ENCODE results near the gene ELFN2.
"Not testable (repeated sequence)": the region's sequence is repeated elsewhere in the genome, so short reads cannot be mapped to it uniquely, and the experiment has no call there.

ELFN2 gene

GRCh38 chr22:37400719-37401118 is 26.6 kb downstream of the ELFN2 start:
- TF ChIP-seq CTCF (IDR thresholded peaks at IDR 0.05; ENCODE audit: control insufficient read depth, insufficient read depth, low read depth, low read length, missing control alignments), result no peak
- no peak for DNase-seq (ENCODE audit: low read depth)

GRCh38 chr22:37399457-37399856 is 27.8 kb downstream of the ELFN2 start:
- DNase-seq (ENCODE audit: low read depth); H3K4me3 ChIP-seq (ENCODE audit: control insufficient read depth, low read depth, low read length): not testable (repeated sequence)

More at GRCh38 chr22:37400719-37401118, 26.6 kb downstream of the ELFN2 start:
- no peak overlapping the region for H3K4me3 ChIP-seq (ENCODE audit: control insufficient read depth, low read depth, low read length)

- TF ChIP-seq CTCF (IDR thresholded peaks at IDR 0.05; ENCODE audit: control insufficient read depth, insufficient read depth, low read depth, low read length, missing control alignments), result no peak
- no peak for DNase-seq (ENCODE audit: low read depth)
These were observed 30.1 kb downstream of the ELFN2 start for GRCh38 chr22:37397226-37397625.

GRCh38 chr22:37396488-37397084 is 30.7 kb downstream of the ELFN2 start:
- DNase-seq (ENCODE audit: low read depth), result no peak
- no peak for TF ChIP-seq CTCF (IDR thresholded peaks at IDR 0.05; ENCODE audit: control insufficient read depth, insufficient read depth, low read depth, low read length, missing control alignments)
- H3K4me3 ChIP-seq (ENCODE audit: control insufficient read depth, low read depth, low read length), result no peak overlapping the region

More at GRCh38 chr22:37397226-37397625, 30.1 kb downstream of the ELFN2 start:
- no peak overlapping the region for H3K4me3 ChIP-seq (ENCODE audit: control insufficient read depth, low read depth, low read length)

- no peak overlapping the region for H3K4me3 ChIP-seq (ENCODE audit: control insufficient read depth, low read depth, low read length)
- TF ChIP-seq CTCF (IDR thresholded peaks at IDR 0.05; ENCODE audit: control insufficient read depth, insufficient read depth, low read depth, low read length, missing control alignments), result no peak
- DNase-seq (ENCODE audit: low read depth), result no peak
These were observed 32.9 kb downstream of the ELFN2 start for GRCh38 chr22:37394341-37394740.

- H3K4me3 ChIP-seq (ENCODE audit: control insufficient read depth, low read depth, low read length), result no peak overlapping the region
- TF ChIP-seq CTCF (IDR thresholded peaks at IDR 0.05; ENCODE audit: control insufficient read depth, insufficient read depth, low read depth, low read length, missing control alignments), result no peak
- no peak for DNase-seq (ENCODE audit: low read depth)
These were observed 33.5 kb downstream of the ELFN2 start for GRCh38 chr22:37393746-37394145.

- TF ChIP-seq CTCF (IDR thresholded peaks at IDR 0.05; ENCODE audit: control insufficient read depth, insufficient read depth, low read depth, low read length, missing control alignments), result no peak
- H3K4me3 ChIP-seq (ENCODE audit: control insufficient read depth, low read depth, low read length), result no peak overlapping the region
- DNase-seq (ENCODE audit: low read depth), result no peak
These were observed 34.5 kb downstream of the ELFN2 start for GRCh38 chr22:37392721-37393328.
